ENCODE measurements around the gene PRKCZ.

Gene PRKCZ

GRCh38 chr1:2049718-2050431, at the start of gene PRKCZ:
Gene PRKCZ, plus strand, starts transcription at chr1:2050411. Its CDS starts 220 bp downstream, at chr1:2050631.
- DNase-seq (ENCODE audit: low spot score) = no peak

- no peak for DNase-seq (ENCODE audit: low spot score)
Measured at GRCh38 chr1:2000432-2000831, 49.8 kb upstream of the PRKCZ start.

GRCh38 chr1:2000850-2001249, 49.4 kb upstream of the PRKCZ start:
- DNase-seq (ENCODE audit: low spot score) = no peak

DNA sequence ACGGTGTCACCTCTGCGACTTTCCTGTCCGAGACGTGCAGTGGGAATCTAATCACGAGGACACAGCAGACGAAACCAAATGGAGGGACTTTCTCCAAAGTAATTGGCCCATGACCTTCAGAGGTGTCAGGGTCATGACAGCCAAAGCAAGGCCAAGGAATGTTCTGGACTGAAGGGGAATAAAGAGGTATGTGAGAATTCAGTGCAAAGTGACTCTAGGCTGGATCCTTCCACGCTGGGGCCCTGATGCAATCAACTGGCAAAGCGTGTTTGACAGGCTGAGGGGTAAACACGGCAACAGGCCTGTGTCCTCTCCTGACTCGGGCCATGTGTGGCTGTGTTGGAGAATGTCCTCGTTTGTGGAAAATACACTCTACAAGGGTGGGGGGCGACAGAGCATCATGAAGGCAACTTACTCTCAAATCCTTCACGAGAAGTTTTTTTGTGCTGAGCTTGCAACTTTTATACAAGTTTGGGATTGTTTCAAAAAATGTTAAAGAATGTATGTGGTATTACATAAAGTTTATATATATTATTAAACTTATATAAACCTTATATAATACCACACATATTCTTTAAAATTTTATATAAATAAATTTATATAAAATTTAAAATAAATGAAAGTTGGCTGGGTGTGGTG, 48.3 kb upstream of the PRKCZ start:
- no peak for DNase-seq (ENCODE audit: low spot score)

DNA sequence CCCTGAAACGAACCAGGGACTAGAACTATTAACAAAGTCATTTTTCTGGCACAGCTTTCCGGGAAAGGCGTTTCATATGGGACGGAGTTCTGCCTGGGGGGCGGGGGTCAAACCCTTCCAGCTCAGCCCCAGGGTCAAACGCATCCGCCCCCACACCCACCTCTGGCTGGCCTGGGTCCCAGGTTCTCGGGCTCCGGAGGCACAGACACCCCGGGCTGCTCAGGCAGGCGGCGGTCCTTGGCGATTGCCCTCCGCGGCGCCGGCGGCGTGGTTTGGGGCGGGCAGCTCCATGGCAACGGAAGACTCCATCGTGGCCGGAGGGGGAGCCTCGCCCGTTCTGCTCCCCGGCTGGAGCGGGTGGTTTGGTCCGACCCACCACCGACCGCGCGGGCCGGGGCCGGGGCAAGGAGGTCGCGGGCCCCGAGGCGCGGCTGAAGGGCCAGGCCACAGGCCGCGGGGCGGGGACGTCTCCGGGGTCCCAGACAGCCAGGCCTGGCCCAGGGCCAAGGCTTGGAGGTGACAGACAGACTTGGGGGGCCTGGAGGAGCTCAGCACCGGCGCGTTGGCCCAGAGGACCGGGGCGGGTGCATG, 46.6 kb upstream of the PRKCZ start, which contains the start of gene CFAP74:
TSS of gene CFAP74 (minus strand) at position 246 of the 591 bp plus-strand sequence. CDS start 12,830 bp downstream, outside the sequence.
- DNase-seq (ENCODE audit: low spot score) = no peak

DNA sequence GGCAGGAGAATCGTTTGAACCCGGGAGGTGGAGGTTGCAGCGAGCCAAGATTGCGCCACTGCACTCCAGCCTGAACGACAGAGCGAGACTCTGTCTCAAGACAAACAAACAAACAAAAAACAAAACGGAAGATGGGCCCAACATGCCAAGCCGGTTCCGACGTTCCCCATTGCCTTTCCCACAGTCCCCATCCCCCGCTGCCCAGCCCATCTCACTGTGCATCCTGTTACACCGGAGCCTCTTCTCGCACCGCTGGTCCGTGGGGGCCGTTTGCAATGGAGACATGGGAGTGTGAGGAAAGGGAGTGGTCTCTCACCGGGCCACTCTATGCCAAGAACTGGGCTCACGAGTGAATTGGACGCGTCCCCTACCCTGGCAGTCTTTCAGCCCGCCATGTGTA, 45.4 kb upstream of the PRKCZ start:
- DNase-seq (ENCODE audit: low spot score) = no peak

GRCh38 chr1:2009101-2010053, 40.8 kb upstream of the PRKCZ start:
- DNase-seq (ENCODE audit: low spot score) = no peak

- no peak for DNase-seq (ENCODE audit: low spot score)
Measured at GRCh38 chr1:2014181-2014580, 36.0 kb upstream of the PRKCZ start.

DNA sequence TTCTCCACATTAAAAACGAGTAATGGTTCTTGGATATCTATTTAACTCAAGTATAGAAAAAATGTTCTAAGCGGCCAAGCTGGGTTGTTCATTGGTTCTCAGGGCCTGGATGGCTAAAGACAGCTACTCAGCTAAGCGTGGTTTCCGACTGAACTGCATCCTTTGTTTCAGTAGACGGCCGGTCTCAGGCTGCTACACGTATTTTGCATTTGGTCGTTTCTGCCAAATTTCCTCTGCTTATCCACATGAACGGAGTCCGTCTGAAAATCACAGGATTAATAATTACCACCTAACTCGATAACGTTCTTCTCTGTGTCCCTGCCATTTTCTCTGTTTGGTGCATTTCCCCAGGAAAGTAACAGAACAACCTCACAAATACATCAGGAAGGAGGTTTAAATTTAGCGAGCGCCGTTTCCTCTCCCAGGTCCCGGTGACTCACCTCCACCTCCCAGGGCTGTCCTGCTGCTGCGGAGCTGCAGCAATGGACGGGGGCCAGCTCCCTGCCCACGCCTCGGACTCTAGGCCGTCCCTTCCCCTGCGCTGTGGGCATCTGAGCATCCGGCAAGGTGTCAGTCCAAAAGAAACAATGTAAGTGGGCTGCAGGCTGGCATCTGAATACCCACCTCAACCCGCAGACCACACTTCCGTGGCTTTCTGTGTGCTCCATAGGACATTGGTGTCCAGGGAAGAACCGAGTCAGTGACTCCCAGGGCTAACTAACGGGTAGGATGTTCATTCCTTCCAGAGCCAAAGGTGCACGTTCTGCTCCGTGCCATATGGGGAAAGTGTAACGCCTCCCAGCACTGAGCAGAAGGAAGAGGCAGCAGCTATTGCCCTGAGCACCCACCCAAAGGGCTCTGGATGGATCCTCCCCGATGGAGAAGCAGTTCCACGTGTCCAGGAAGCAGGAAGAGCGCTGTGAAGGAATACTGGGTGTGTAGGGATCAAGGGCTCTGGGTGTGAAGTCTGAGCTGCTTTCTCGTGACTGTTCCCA, 35.2 kb upstream of the PRKCZ start:
- DNase-seq (ENCODE audit: low spot score) = no peak

DNA sequence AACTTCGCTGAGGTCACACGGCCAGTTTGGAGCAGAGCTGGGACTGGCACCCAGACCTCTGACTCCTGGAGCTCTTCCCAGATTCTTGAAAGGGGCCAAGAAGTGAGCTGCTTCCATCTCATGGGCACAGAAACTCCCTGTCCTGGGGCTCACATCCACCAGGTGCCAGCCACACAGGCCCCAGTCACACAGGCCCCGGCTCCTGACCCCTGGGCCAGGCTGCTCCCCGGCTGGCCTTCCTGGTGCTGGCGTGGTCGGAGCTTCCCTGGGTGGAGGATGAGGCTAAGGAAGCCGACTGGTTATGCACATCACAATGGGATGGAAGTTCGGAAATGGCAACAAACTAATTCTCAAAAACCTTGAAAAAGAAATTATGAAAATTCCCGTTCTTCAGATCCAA, 34.1 kb upstream of the PRKCZ start:
- no peak for DNase-seq (ENCODE audit: low spot score)

DNA sequence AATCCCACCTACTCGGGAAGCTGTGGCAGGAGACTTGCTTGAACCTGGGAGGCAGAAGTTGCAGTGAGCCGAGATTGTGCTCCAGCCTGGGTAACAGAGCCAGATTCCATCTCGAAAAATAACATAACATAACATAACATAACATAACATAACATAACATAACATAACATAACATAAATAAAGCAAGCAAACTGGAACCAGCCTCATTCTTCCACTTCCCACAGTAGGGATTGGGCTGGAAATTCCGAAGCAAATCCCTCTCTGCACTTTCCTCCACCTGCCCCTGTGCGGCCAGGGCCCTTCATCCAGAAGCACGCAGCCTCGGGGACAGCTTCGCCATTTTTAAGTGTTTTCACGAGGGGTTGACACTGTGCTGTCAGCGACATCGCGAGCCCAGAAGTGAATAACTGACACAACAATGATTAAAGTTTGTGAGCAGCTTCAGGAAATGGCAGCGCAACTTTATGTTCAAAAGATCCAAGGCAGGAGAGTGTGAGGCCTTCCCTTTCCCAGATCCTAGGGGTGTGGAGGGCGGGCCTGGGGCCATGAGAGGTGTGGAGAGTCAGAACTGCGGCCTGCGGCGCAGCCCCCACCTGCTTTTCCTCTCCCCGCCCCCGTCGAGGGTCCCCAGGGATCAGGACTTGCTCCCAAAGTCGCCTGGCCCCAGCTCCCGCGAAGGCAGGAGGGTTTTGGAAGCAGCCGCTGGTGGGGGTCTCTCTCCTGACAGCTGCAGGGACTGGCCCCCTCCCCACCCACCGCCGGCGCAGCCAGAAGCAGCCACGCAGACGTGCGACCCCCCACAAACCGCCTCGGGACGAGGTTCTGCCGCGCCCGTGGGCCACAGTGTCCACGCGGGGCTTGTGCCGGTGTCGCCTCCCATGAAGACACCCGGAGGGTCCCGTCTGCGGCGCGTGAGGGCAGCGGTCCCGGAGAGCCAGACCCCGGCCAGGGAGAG, 31.7 kb upstream of the PRKCZ start:
- no peak for DNase-seq (ENCODE audit: low spot score)

- DNase-seq (ENCODE audit: low spot score) = no peak
Measured at GRCh38 chr1:2019172-2019543, 31.1 kb upstream of the PRKCZ start, which contains the start of gene GABRD. Gene GABRD, plus strand, starts transcription at chr1:2019345. Its CDS starts 79 bp downstream, at chr1:2019424.

DNA sequence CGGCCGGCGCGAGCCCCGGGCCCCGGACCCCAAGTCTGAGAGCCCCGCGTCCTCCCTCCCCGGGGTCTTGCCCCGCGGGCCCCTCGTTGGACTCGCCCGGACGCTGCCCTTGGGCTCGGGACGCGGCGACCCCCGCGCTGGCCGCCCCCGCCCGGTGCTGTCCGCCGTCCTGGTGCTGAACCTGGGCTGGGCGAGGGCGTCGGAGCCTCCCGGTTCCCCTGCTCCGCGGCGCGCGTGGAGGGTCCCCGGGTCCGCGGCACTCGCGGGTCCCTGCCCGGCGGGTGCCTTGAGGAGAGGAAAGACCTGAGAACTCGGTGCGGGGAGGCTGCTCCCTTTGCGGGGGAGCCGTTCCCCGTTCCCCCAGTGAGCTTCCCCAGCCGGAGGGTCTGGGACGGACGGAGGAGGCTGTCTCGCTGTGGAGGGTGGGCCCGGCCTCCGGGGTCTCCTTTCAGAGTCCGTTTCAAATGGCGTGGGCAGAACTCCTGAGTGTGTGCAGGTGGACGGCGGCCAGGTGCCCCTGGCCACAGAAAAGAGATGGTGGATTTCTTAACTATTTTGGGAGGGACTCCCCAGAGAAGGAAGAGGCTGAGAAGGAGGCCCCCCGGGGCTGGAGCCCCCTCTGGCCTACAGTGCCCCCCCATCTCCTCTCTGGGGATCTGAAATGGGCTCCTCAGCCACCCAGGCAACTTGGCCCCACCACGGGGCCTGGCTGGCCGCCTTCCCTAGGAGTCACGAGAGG, 30.5 kb upstream of the PRKCZ start:
- no peak for DNase-seq (ENCODE audit: low spot score)

- DNase-seq (ENCODE audit: low spot score) = no peak
Measured at GRCh38 chr1:2020310-2020655, 29.9 kb upstream of the PRKCZ start.

DNA sequence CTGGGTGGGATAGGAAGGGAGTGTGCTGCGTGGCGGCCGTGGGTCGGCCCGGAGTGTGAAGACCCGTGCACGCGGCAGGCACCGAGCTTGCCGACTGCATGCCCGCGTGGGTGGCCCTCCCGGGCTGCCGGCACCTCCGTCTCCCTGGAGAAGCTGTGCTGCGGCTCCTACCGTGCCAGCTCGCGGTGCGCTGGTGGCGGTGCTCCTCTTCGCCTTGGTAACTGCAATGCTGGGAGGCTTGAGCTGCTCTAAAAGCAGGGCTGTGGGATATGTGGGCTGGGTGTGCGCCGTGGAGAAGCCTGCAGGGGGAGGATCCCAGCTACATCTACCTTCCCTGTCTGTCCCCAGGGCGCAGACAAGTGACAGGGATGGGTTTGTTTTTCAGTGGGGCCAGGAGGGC, 28.7 kb upstream of the PRKCZ start:
- no peak for DNase-seq (ENCODE audit: low spot score)

DNA sequence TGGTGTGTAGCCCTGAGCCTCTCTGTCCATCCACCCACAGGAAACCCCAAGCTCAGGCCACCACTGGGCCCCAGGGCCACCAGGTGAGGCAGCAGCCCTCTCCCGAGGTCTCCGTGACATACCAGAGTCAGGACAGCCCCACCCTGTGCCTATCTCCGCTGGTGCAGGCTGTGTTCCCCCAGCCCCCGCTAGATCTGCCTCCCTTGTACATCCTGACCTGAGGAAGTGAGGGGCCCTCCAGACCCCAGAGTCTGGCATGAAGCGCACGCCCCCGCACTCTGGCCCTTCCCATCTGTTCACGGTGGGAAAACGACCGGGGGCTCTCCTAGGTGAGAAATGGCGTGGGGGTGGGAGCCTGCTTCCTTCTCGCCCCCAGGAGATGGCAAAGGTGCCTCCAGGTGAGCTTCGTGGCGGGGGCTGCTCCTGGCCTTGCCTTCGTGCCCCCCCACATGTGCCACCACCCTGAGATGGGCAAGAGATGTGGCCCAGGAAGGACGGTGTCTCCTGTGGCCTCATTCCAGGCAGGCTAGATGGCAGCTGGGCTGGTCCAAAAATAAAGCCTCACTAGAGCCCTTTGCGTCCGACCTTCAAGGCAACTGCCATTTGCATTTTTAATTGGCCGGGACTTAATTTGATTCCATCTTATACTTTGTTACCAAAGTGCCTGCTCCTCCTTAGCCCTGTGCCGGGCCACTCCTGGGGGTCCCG, 28.0 kb upstream of the PRKCZ start:
- DNase-seq (ENCODE audit: low spot score) = no peak

- no peak for DNase-seq (ENCODE audit: low spot score)
Measured at GRCh38 chr1:2023187-2023586, 27.0 kb upstream of the PRKCZ start.

- no peak for DNase-seq (ENCODE audit: low spot score)
Measured at GRCh38 chr1:2024451-2024850, 25.8 kb upstream of the PRKCZ start.
